ENCODE data around the gene LIPC. TPM values are rescaled to one million over a fixed set of nuclear protein-coding genes. Genes with fewer than 3 reads are reported as not detected.

The LIPC gene
- total and polyA plus RNA-seq, 10 donors = 0.47 to 2.5 (median 1.0) TPM

DNA sequence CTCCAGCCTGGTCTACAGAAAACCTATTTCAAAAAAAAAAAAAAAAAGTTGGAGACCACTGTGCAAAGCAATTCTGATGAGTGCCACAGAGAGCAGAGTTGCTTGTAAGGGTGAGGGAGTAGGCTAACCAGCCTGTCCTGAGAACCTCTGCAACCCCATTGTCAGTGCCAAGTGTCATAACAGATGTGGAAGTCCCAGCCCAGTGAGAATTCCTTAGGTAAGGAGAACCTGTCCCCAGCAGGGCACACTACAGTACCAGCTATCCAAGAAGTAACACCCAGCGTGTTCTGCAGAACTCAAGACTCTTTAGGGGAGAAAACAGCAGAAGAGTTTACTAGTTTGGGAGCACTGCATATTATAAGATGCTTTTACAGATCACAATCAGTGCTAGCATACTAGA, 156.3 kb downstream of the LIPC start:
- TF ChIP-seq POLR2A (IDR thresholded peaks at IDR 0.05) (no peak), POLR2AphosphoS5 (IDR thresholded peaks at IDR 0.05) (no peak)
- TF ChIP-seq, protein P1, sequence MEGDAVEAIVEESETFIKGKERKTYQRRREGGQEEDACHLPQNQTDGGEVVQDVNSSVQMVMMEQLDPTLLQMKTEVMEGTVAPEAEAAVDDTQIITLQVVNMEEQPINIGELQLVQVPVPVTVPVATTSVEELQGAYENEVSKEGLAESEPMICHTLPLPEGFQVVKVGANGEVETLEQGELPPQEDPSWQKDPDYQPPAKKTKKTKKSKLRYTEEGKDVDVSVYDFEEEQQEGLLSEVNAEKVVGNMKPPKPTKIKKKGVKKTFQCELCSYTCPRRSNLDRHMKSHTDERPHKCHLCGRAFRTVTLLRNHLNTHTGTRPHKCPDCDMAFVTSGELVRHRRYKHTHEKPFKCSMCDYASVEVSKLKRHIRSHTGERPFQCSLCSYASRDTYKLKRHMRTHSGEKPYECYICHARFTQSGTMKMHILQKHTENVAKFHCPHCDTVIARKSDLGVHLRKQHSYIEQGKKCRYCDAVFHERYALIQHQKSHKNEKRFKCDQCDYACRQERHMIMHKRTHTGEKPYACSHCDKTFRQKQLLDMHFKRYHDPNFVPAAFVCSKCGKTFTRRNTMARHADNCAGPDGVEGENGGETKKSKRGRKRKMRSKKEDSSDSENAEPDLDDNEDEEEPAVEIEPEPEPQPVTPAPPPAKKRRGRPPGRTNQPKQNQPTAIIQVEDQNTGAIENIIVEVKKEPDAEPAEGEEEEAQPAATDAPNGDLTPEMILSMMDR (IDR thresholded peaks at IDR 0.05 in 8 of 11, conservative IDR thresholded peaks at IDR 0.05 in 3 of 11) = no peak
- WGBS, 5 donors = 92 to 100% (median 96%) methylated on average over 1 of the region's 1 CpG

DNA sequence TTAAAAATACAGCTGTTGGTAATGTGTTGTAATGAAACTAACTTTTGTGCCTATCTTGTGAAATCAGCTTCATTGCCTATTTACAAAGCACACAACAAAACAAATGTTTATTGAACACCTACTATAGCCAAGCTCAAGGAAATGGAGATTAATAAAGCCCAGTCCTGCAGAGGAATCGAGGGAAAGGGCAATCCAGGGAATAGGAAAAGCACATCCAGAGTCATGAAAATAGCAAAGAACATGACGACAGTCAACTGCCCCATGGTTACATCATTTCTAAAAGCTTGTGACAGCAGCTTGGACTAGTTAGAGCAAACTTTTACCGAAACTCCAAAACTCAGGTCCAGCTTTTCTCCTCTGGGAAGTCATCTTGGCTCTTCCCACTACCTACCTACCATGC, 157.3 kb downstream of the LIPC start:
- no peaks in the 10 kb centered on the region for H3K27me3 ChIP-seq (replicated peaks in 1 of 7)
- H3K36me3 ChIP-seq = peaks cover 0 to 12% (median 2%) of the 10 kb centered on the region in 6 donors
- intact Hi-C loops (cut with DNase I; ENCODE audit: low total_unique reads) = no loop called here
- H3K4me1 ChIP-seq = peaks cover 0 to 11% (median 3%) of the 10 kb centered on the region in 6 donors
- DNase-seq = no peak
- 87 to 97% (median 91%) methylated on average over 3 of the region's 3 CpGs for WGBS, 5 donors
- H3K4me3 ChIP-seq = no peak overlapping the region
- TF ChIP-seq POLR2AphosphoS5 (IDR thresholded peaks at IDR 0.05) (no peak), POLR2A (IDR thresholded peaks at IDR 0.05) (no peak)
- TF ChIP-seq, protein P1 (IDR thresholded peaks at IDR 0.05 in 8 of 11, conservative IDR thresholded peaks at IDR 0.05 in 3 of 11) = no peak
- H3K27ac ChIP-seq = no peak overlapping the region
- H3K9me3 ChIP-seq = no peaks in the 10 kb centered on the region

More for the DNA sequence above, 156.3 kb downstream of the LIPC start:
- Histone ChIP-seq H3K27ac (no peak overlapping the region), H3K36me3 (peaks cover 0 to 2% (median 0%) of the 10 kb centered on the region in 6 donors), H3K27me3 (replicated peaks in 1 of 7) (no peaks in the 10 kb centered on the region), H3K4me1 (peaks cover 0 to 11% (median 3%) of the 10 kb centered on the region in 6 donors), H3K4me3 (no peak overlapping the region), H3K9me3 (peaks cover 0 to 9% (median 2%) of the 10 kb centered on the region in 8 donors)
- intact Hi-C loops (cut with DNase I; ENCODE audit: low total_unique reads) = no loop called here
- no peak for DNase-seq

DNA sequence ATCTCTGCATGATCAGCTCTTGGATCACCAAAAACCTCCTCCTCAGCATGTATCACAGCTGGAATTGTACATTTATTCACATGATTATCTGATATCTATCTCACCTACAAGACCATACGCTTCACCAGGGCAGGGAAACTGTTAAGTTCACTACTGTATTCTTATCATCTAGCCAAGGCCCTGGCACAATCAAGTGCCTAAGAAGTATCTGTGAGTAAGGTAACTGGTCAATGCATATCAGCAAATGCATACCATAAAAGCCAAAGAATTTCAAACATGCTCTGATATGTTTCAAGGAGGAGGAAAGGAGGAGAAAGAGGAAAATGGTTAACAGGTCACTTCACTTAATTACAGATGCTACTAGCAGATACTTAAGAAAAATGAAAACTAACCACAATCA, 158.4 kb downstream of the LIPC start:
- Histone ChIP-seq H3K36me3 (peaks cover 0 to 24% (median 2%) of the 10 kb centered on the region in 6 donors), H3K27ac (no peak overlapping the region), H3K4me1 (peaks cover 0 to 7% (median 2%) of the 10 kb centered on the region in 6 donors), H3K27me3 (replicated peaks in 1 of 7) (no peaks in the 10 kb centered on the region), H3K4me3 (no peak overlapping the region), H3K9me3 (no peaks in the 10 kb centered on the region)
- intact Hi-C loops (cut with DNase I; ENCODE audit: low total_unique reads) = no loop called here
- DNase-seq = no peak
- 95 to 100% (median 97%) methylated on average over 1 of the region's 1 CpG for WGBS, 5 donors
- TF ChIP-seq, protein P1 (IDR thresholded peaks at IDR 0.05 in 8 of 11, conservative IDR thresholded peaks at IDR 0.05 in 3 of 11) = no peak
- TF ChIP-seq POLR2A (IDR thresholded peaks at IDR 0.05) = no peak
- TF ChIP-seq POLR2AphosphoS5 (IDR thresholded peaks at IDR 0.05) = no peak

DNA sequence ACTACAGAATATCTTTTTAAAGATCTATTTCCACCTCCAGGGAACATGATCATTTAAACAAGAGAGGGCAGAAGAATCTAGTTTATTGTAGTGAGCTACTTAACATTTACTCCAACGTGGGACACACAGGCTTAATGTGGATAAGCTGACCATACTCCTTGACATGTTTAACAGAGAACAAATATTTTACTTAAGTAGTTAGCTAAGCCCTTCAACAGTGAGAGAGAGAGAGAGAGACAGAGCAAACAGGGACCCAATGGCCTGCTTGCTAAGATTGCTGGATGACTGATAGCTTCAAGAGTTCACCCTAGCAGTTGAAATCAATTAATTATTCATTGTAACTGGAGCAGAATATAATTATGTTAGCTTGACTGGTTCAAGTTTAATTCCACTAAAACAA, 159.1 kb downstream of the LIPC start:
- no peaks in the 10 kb centered on the region for H3K27me3 ChIP-seq (replicated peaks in 1 of 7)
- DNase-seq = no peak
- no peak overlapping the region for H3K4me3 ChIP-seq
- H3K9me3 ChIP-seq = no peaks in the 10 kb centered on the region
- intact Hi-C loops (cut with DNase I; ENCODE audit: low total_unique reads) = no loop called here
- no peaks in the 10 kb centered on the region for H3K4me1 ChIP-seq
- WGBS, 5 donors = 63 to 73% (median 71%) methylated on average over 1 of the region's 1 CpG
- peaks cover 0 to 31% (median 2%) of the 10 kb centered on the region in 6 donors for H3K36me3 ChIP-seq
- H3K27ac ChIP-seq = no peak overlapping the region
- TF ChIP-seq, protein P1 (IDR thresholded peaks at IDR 0.05 in 8 of 11, conservative IDR thresholded peaks at IDR 0.05 in 3 of 11) = no peak
- TF ChIP-seq POLR2AphosphoS5 (IDR thresholded peaks at IDR 0.05) = no peak
- no peak for TF ChIP-seq POLR2A (IDR thresholded peaks at IDR 0.05)

All from spleen (tissue), 11 donors.